Measurements from ENCODE around the gene UGGT2. TPM values are rescaled to one million over a fixed set of nuclear protein-coding genes. Genes with fewer than 3 reads are reported as not detected.

Gene UGGT2, protein sequence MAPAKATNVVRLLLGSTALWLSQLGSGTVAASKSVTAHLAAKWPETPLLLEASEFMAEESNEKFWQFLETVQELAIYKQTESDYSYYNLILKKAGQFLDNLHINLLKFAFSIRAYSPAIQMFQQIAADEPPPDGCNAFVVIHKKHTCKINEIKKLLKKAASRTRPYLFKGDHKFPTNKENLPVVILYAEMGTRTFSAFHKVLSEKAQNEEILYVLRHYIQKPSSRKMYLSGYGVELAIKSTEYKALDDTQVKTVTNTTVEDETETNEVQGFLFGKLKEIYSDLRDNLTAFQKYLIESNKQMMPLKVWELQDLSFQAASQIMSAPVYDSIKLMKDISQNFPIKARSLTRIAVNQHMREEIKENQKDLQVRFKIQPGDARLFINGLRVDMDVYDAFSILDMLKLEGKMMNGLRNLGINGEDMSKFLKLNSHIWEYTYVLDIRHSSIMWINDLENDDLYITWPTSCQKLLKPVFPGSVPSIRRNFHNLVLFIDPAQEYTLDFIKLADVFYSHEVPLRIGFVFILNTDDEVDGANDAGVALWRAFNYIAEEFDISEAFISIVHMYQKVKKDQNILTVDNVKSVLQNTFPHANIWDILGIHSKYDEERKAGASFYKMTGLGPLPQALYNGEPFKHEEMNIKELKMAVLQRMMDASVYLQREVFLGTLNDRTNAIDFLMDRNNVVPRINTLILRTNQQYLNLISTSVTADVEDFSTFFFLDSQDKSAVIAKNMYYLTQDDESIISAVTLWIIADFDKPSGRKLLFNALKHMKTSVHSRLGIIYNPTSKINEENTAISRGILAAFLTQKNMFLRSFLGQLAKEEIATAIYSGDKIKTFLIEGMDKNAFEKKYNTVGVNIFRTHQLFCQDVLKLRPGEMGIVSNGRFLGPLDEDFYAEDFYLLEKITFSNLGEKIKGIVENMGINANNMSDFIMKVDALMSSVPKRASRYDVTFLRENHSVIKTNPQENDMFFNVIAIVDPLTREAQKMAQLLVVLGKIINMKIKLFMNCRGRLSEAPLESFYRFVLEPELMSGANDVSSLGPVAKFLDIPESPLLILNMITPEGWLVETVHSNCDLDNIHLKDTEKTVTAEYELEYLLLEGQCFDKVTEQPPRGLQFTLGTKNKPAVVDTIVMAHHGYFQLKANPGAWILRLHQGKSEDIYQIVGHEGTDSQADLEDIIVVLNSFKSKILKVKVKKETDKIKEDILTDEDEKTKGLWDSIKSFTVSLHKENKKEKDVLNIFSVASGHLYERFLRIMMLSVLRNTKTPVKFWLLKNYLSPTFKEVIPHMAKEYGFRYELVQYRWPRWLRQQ (N-terminal part only)
- total RNA-seq (2014; rRNA removed), result 36.7 and 41.6 TPM in 2 replicates
- polyA plus RNA-seq (2012), result 4.6 TPM

DNA sequence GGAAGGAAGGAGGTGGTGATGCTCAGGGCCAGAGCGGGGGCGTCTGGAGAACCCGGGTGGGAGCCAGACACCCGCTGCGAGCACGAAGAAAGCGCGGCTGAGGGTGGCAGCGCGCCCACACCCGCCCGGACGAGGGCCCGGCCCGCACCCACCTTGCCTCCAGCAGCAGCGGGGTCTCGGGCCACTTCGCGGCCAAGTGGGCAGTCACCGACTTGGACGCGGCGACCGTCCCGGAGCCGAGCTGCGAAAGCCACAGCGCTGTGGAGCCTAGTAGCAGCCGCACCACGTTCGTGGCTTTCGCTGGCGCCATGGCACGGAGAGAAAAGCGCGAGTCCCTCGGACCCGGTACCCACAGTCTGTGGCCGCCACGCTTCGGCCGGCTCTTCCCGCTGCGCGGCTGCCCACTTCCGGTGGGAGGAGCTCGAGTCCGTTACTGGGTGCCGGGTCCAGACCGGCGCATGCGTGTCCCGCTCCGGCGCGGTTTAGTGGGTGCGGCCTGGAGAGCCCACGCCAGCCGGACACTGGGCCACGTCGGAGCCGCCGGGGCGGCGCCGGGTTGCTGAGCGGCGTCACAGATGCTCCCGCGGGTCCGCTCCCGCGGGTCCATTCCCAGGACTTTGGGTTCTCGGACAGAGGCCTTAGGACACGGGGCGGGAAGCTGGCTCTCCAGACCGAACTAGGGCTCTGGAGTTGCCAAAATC lies at the start of gene UGGT2:
Gene UGGT2, minus strand, starts transcription at position 399 of the 701 bp plus-strand sequence. Its CDS starts 89 bp downstream, at position 310.
- DNase-seq (ENCODE audit: low read depth), result peak; percentile 92

DNA sequence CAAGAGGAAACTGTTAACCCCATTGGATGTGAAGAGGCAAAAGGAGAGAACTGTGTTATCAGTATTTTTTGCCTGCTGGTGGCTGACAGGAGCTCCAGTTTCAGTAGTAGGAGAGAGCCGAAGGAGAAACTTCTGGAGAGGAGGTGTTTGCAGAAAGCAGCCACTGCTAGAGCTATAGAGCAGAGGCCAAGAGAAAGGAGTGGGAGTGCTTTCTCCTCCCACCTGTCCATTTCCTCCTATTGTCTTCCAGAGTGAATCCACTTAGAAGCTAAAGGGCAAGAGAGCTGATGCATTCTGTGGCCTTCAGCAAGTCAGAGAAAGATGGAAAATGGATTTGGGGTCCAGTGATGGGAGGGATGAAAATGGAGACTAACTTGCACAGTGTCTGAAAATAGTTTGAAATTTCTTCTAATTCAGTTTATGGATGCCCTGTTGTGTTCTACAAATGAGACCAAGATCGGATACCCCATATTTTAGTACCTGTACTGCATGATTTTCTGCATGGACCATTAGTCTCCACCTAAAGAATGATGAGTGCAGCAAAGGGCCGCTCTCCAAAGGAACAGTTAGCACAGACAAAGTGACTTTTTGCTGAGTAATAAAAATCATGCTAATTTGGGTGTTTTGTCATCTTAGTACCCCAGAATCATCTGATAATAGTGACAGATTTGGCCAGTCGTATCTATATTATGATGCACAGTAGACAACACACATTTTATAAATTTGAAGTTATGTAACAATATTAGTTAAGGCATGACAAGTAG lies 47.4 kb upstream of the UGGT2 start:
- no peak for DNase-seq (ENCODE audit: low read depth)

DNA sequence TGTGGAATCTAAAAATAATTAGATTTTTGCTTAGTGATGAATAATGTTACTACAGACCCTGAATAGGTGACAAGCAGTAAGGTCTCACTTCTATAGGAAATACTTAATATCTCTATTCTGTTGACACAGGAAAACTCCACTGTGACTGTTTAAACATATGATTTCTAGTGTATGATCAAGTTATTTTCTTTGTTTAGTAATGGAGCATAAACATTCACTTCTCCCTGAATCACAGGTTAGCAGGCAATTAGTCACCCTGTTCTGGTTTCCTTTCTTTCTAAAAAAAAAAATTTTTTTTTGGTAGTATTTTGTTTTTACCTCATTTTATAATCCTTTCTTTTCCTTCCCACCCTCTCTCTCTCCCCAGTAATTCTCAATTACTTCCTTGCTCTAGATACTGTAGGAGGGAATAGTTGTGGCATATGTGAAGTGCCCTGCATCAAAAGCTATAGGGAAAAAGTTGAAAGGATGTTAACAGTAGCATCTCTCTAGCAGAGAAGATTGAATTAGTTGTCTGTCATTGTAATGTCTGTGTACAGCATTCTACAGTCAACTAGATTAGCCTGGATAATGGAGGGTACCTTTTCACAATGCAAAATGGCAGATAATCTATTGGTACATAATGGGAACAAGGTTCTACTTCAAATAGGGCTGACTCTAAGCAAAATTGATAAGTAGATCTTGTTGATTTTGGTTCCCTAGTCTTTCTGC lies 40.2 kb upstream of the UGGT2 start:
- no peak for DNase-seq (ENCODE audit: low read depth)

DNA sequence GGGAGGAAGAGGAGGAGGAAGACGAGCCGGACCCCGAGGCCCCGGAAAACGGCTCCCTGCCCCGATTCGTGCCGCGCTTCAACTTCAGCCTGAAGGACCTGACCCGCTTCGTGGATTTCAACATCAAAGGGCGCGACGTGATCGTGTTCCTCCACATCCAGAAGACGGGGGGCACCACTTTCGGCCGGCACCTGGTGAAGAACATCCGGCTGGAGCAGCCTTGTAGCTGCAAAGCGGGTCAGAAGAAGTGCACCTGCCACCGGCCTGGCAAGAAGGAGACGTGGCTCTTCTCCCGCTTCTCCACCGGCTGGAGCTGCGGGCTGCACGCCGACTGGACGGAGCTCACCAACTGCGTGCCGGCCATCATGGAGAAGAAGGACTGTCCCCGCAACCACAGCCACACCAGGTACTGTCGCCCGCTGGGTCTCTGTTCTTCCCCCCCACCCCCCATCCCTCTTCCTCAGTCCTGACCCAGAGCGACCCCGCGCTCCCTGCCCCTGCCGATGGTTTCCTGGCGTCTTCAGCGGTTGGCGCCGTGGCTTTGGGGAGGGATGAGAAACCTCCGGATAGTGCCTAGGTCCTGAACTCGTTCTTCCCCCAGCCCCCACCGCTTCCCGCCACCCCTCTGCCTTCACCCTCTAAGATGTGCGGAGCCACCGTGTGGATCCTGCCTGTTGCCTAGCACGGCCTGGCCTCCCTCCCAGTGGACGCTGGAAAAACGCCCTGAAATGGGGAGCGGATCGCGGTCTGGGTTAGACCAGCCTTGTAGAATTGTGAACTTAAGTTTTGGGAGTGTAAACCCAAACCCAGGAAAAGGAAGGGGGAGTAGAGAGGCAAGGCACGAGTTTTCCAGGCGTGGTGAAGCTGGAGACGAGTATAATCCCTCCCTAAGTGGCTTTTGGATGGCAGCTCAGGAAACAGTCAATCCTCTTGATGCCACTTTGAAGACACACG lies 38.2 kb upstream of the UGGT2 start:
- no peak for DNase-seq (ENCODE audit: low read depth)

DNA sequence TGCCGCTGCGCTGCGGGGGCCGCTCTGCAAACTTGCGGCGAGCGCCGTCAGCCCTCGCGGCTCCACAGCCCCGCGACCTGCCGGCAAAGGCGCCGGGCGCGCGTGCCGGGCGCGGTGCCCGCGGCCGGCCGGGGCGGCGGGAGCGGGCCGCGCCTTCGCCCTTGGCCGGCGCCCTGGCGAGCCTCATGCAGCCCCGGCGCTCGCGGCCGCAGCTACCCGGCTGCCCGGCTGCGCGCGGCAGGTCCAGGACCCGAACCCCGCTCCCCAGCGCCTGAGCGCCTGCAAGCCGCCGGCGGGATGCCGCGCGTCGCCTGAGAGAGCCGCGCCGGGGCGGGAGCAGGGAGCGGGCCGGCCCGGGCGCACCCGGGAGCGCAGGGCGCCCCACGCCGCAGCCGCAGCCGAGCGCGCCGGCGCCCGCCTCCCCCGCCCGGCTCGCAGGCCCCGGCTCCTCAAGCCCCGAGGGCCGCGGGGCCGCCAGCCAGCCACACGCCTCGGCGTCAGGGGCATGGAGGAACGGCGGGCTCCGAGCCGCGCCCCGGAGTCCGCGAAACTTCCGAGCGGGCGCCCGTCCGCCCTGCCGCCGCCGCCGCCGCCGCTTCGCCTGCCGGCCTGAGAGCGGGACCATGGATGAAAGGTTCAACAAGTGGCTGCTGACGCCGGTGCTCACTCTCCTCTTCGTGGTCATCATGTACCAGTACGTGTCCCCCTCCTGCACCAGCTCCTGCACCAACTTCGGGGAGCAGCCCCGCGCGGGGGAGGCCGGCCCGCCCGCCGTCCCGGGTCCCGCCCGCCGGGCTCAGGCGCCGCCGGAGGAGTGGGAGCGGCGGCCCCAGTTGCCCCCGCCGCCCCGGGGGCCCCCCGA lies 37.3 kb upstream of the UGGT2 start:
- no peak for DNase-seq (ENCODE audit: low read depth)

DNA sequence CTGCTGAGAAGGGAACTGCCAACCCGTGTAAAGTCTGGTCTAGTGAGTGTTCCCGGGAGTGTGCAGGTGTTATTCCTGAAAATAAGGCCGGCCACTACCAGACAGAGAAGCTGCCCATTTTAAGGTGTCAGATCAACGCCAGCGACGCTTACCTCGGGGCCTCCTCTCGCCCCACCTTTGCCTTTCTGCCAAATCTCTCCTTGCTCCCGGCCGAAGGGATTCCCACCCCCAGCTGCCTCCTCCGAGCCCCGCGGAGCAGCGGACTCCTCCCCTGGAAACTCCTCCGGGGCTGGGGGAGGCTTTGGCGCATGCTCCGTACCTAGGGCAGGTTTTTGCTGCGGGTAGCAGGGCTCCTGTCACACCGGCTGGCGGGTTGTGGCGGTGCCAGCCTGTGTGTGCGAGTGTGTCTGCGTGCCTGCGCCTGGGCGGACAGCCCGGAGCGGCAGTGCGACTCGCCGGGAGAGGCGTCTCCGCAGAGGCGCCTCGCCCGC lies 36.6 kb upstream of the UGGT2 start, which contains the start of gene HS6ST3:
Gene HS6ST3, plus strand, starts transcription at position 359 of the 491 bp plus-strand sequence.
- no peak for DNase-seq (ENCODE audit: low read depth)

DNA sequence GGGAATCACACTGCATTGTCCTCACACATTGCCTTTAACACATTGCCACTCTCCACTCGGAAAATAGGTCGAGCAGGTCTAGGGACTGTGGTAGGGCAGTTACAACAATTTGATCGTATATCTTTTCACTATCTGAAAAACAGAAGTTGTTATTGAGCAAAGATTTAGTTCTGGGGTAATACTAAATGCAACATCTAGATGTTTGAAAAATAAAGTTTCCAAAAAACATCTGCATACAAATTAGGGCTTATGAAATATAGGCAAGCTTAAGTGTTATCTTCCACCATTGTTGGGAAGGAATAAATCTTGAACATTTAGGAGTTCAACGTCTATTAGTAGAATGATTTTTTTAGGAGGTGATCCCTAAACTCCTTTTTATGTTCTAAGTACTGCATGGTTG lies 35.9 kb upstream of the UGGT2 start:
- DNase-seq (ENCODE audit: low read depth), result no peak

DNA sequence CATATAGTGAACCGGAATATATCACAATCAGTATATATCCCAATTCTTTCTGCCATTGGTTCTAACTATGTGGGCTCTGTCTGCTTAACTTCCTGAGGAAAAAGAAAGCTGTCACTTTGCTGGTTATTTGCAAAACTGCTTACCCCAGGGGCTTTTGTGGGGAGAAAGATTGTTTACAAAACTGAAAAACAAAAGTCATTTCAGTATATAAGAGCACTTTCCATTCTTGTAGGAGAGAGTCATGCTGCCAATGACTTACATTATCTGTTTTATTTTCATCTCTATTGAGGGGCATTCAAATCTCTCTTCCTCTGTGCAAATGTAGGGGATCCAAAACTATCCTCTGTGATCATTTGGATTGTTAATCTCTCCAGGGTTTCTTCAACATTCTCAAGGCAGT lies 33.5 kb upstream of the UGGT2 start:
- DNase-seq (ENCODE audit: low read depth), result no peak

DNA sequence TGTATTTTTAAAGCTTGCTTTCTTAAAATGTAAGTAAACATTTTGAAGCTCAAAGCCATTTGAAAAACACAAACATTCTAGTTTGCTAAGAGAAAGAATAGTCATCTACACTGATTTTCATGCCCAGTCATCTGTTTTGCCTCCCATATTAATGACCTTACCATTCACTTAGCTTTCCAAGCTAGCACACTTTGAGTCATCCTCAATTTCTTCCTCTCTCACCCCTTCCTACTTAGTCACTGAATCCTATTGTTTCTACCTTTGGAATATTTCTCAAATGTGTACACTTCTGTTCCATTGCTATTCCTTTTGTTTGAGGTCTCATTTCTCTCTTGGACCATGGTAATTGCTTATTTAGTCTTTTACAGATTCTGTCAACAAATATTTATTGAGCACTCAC lies 29.4 kb upstream of the UGGT2 start:
- peak; percentile 6 for DNase-seq (ENCODE audit: low read depth)

DNA sequence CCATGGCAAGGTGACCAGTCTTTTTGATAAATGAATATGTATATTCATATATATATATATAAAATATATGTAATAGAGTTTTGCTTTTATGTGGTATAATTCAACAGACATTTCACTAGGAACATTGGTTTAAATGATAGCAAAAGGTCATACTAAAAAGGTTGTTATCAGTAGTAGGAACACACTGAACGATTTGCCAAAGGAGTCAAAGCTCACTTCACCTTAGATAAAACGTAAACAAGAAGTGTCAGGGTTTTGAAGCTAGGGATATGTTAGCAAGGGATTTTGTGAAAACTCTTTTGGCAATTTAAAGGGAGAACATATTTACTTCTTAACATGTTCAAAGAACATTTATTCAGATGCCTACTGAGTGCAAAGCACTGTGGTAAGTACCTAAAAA lies 28.7 kb upstream of the UGGT2 start:
- no peak for DNase-seq (ENCODE audit: low read depth)

DNA sequence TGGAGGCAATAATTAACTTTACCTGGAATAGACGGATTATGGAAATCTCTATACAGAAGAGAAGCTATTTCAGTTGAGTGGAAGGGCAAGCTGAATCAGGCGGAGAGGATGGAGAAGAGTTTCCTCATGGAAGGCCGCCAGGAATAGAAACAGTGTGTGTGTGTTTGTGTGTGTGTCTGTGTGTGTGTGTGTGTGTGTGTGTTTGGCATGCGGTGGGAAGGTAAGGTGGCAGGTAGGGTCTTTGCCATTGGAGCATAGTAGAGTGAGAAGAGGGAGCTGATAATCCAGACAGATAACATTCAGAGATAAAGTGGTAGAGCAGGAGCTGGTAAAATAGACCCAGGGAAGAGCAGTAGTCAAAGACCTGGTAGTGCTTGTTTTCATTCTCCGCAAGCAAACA lies 27.5 kb upstream of the UGGT2 start:
- no peak for DNase-seq (ENCODE audit: low read depth)

DNA sequence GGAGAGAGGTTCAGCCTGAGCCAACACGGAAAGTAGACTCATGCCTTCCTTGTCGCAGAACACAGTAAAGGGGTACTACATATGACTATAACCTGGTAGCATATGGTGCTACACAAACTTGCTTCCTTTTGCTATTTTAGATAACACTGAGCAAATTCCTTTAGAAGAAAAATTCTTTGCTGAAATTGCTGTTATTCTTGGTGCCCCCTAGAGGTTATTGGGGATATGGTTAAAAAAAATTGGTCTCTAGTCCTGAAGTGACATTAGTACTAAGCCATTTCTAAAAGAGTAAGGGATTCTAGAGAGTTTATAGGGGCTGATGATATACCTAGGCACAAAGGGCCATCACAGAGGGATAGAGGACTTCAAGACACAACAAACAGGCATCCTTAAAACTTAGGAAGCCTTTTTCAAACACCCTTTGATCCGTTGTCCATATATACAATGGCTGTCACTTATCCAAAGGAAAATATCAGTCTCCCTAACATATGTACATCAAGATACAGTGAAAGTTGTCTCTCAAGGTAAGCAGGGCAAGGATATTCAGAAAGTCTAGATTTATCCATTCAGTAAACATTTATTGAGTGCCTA lies 22.8 kb upstream of the UGGT2 start:
- peak; percentile 22 for DNase-seq (ENCODE audit: low read depth)

DNA sequence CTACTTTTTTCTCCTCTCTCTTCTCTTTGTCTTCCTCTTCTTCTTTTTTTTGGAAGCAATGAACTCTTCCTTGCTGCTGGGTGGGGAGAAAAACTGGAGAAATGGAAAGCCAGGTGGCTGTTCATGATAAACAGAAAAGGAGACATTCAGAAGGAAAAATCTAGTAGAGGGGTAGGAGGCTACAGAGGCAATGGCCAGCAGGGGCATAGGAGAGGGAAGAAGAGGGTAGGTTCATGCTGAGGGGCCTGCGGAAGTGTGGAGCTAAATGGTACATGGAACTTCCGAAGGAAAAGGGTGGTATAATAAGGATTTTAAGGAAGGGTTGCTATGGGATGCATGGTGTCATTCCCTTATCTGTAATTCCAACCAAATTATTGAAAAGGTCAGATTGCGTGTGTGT lies 19.2 kb upstream of the UGGT2 start:
- no peak for DNase-seq (ENCODE audit: low read depth)

DNA sequence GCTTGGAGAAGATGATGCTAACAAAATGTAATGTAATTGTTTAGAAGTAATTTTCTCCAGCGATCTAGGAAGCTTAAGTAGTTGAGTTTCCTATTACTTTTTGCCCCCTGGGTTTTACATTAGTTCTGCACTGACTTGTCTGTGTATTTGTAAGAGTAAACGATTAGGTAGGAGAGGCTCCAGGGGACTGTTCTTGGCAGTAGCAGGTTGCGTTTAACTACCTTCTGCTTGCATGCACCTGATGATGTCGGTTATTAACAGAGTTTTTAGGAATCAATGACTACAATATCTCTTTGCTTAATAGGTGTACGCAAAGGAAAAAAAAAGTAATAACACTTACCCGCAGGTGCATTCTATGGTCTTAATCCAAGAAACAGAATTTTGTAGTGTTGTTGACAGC lies 18.3 kb upstream of the UGGT2 start:
- DNase-seq (ENCODE audit: low read depth), result no peak

DNA sequence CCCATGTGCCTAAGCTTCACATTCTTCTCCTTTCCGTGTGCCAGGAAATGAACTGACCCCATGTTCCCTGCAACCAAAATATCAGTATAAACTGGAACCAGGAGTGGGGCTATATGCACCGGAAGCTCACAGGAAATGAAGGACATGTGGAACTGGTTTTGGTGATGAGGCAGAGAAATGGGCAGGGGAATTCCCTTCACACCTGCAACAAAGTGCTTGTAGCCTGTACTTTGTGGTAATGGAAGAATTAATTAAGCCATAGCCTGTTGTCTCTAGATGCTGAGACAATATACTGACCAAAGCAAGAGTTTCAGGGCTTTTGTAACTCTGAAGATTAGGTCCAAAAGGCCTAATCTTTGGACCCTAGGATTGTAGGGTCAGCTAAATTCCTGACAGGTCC lies 15.5 kb upstream of the UGGT2 start:
- no peak for DNase-seq (ENCODE audit: low read depth)

DNA sequence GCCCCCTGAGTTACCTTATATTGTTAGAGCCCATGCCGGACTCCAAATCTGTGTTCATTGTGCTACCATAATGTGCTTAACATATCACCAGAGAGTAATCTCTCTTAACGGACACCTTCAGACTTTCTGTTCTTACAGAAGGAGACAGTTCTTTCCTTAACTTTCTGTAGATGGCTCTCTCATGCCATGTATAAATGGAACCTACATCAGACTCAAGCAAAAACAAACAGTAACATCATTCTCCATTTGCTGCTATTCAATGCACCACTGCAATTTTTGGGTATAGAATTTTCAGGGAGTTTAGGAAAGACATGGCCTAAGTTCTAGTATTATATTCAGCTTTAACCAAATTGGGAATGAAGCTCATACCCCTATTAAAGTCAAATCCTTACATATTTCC lies 12.6 kb upstream of the UGGT2 start:
- DNase-seq (ENCODE audit: low read depth), result no peak

DNA sequence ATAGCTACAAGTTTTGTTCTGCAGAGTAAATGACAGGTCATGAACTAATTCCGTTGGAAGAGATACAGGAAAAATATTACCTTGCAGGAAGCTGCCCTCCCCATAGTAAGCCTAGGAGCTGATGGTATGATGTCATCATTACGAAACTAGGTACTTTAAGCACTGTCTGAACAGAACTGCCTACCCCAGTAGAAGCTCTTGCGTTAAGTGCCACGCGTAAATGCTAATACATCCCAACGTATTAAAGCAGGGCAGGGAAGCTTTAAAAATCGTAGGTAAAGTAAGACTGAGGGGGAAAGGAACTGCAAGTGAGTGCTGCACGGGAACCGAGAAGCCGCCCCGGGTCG lies 572 bp downstream of the UGGT2 start:
- peak; percentile 57 for DNase-seq (ENCODE audit: low read depth)
